HG03045 (cell line): ENCODE data around the gene NACC1.

Source experiments
- ATAC-seq: cut with Tn5 transposase; IDR thresholded peaks from one replicate; pipeline ENCODE4 v1.9.1; 2021; ENCODE audit warnings: mild to moderate bottlenecking, moderate library complexity; ENCODE audit not compliant: unreplicated experiment

The NACC1 gene

DNA sequence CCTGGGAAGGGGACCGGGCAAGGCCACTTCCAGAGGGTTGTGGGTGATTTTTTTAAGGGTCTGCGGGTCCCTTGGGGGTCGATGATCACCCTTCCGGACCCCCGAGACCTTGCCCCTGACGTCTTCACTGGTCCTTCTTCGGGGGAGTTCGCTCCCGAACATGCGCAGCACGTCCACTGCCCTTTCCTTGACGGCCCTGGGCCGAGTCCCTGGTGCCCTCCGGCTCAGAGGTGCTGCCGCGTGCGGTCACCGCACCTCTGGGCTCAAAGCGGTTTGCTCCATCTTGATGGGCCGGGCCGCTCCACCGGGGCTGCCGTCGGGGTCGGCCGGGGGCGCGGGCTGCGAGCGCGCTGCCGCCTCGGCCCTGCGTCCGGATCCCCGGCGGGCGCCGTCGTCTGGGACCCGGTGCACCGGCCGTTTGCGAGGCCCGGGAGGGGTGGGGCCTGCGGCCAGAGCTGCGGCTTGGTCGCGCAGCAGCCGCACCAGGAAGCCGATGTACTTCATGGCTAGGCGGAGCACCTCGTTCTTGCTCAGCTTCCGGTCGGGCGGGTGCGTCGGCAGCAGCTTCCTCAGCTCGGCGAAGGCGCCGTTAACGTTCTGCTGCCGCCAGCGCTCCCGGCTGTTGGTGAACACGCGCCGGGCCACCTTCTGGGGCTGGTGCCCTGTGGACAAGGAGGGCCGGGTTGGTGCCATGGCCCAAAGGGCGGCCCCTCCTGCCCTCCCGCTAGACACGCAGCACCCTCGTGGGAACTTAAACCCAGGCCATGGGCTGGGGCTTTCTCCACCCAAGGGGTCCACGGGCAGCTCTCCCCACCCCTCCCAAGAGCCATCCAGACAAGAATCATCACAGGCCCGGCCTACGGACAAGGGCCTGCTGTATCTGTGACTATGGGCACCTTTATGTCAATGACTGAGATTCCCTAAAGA, 18.7 kb upstream of the NACC1 start:
- ATAC-seq = no peak

DNA sequence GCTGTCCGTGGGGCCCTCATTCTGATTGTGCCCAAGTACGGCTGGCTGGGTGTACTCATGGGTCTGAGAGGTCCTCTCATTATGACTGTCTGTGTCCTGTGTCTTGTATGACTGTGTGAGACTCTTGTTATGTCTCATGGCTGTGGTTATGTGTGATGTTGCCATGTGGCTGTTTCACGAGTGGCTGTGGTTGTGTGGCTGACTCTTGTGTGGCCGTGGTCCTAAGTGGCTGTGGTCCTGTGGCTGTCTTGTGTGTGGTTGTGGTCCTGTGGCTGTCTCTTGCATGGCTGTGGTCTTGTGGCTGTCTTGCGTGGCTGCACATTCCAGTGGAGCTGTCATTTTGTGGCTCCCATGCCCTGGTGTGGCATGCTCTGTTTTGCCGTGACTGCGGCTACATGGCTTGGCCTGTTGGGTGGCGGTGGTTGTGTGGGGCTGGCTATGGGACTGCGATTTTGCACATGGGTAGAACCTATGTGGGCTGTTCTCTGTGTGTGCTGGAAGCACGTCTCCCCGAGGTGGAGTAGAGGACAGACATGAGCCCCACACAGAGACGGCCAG, 18.0 kb upstream of the NACC1 start:
- no peak for ATAC-seq

DNA sequence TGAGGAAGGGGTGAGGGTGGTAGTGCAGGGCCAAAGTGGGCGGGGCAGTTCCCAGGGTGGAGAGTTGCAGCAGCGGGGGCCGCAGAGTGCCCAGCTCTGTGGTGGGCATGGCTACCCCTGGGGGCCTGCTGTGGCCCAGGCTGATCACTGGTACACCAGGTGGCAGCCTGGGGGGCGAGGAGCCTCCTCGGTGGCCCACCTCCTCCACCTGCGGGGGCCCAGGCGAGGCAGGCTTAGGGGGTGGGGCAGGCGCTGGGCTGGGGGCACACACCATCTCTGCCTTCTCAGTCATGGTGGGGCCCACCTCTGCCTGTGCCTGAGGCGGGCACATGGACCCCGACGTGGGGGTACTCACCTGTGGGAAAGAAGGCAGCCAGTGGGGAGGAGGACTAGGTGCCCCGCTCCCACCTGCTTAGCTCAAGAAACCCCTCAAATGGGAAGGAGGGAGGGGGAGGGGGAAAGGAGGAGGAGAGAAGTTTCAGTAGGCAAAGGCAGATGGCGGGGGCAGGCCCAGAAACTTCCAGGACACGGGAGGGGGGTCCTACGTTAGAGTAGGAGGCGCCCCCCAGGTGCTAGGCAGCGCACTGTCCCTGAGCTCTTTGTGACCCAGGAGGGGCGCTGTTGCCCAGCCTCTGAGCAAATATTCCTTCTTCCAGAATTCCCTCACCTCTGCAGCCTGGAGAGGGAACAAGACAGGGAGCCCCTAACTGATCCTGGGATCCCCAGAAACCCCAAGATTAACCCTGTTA, 17.0 kb upstream of the NACC1 start:
- ATAC-seq = no peak

DNA sequence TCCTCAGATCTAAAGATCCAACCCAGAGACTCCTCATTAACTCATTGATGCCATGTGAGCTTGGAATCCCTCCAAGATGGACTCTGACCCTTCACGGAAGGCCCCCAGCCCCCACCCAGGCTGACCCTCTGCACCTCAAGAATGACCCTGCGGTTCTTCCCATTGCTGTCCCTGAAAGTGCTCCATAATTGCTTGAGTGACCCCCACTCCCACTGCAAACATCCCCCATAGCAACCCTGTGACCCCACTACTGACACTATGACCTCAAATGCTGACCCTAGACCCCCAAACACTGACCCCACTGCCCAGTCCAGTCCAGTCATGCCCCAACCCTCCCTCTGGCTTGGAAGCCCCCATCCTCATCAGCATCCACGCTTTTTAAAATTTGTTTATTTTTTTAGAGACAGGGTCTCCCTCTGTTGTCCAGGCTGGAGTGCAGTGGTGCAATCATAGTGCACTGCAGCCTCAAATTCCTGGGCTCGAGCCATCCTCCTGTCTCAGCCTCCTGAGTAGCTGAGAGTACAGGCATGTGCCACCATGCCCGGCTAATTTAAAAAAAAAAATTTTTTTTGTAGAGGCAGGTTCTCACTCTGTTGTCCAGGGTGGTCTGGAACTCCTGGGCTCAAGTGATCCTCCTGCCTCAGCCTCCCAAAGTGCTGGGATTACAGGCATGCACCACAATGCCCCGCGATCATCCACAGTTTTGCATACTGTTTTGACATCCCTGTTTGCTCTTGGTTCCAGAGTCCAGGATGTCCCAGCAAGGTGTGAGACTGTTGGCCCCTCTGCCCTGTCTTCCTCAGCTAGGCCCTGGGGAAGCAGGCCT, 16.3 kb upstream of the NACC1 start:
- ATAC-seq = no peak

DNA sequence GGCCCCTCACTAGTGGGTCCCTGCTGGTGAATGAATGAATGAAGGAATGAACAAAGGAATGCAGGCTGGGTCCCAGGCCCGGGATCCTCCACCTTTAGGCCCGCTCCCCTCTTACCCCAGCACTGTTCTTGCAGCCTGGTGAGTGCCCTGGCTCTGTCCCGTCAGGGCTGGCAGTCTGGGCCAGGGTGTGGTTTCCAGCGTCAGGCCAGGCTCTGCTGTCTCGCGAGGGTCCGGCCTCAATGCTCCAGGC, 15.7 kb upstream of the NACC1 start:
- no peak for ATAC-seq

DNA sequence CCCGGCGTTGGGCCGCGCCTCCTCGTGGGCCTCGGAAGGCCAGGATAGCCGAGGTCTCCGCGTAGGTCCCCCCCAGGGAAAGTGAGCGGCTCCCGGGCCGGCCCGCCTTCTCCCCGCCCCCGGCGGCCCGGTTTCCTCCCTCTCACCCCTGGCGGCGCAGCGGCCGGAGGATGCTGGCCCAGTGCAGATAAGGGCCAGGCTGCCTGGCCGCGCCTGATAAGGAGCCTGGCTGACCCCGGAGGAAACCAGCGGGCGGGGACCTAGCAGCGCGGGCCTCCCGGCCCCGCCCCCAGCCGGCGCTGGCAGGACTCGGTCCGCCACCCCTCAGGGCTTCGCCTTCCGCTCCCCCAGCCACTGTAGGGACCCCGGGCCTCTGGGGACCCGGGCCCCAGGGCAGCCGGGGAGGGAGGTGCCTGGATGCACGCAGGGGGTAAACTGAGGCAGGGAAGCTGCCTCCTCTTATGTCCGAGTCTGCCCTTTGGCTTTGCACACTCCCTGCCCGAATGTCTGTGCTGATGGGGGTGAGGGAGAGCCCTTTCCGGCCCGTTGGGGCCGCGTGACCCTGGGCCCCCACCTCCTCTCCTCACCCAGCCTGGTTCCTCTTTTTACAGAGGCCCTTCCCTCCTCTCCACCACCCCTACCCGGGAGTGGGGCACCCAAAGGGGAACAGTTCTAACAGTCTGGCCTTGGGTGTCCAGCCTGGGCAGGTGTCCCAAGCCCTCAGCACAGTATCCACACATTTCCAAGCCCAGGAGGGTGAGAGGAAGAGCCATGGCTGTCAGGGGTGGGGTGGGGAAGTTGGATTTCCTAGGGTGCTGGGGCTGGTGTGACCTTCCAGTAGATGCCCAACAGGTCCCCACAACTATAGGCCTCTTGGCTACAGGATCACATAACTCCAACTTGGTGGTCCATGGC, 15.1 kb upstream of the NACC1 start, which contains the start of gene LYL1:
Gene LYL1, minus strand, starts transcription at position 193 of the 915 bp plus-strand sequence. CDS start 1,687 bp downstream, outside the sequence.
- no peak for ATAC-seq

DNA sequence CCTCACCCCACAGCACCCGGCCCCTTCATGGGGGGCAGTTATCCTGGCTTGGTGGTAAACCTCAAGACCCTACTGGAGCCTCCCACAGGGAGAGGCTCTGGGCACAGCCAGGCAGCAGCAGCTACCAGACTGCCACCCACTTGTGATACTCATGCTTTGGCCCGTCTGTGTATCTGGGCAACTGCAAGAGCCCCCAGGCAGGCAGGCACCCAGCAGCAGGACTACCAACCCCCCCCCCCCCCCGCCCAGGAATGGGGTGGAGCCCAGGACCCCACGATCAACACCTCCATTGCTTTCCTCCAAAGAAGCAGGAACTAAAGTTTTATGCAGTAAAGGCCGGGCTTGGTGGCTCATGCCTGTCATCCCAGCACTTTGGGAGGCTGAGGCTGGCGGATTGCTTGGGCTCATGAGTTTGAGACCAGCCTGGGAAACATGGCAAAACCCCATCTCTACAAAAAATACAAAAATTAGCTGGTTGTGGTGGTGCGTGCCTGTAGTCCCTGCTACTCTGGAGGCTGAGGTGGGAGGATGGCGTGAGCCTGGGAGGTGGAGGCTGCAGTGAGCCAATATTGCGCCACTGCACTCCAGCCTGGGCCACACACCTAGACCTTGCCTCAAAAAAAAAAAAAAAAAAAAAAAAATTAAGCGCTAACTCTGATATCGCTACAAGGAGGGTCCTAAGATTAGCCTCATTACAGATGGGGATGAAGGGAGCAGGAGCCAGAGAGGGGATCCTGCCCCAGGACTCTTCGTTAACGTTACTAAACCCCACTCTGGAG, 14.3 kb upstream of the NACC1 start:
- no peak for ATAC-seq

DNA sequence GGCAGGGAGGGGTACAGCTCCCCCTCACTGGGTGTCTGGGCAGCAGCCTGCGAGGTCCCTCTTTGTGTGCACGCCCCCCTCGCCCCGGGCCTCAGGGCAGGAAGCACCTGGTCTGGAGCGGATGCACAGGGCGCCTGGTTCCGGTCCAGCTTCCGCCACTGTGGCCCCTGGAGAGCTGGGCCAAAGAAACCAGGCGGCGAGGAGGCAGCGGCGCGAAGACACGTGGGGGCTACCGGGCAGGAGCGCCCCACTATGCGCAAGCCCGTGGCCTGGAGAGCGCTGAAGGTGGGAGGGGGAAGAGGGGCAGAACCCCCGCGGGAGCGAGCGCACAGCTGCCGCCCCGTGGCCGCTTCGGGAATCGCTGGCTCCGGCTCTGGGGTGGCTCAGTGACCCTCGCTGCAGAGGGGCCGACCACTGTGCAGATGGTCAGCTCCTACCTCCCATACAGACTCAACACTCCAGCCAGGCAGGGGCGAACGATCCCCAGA, 13.7 kb upstream of the NACC1 start:
- peak; percentile 31 for ATAC-seq

DNA sequence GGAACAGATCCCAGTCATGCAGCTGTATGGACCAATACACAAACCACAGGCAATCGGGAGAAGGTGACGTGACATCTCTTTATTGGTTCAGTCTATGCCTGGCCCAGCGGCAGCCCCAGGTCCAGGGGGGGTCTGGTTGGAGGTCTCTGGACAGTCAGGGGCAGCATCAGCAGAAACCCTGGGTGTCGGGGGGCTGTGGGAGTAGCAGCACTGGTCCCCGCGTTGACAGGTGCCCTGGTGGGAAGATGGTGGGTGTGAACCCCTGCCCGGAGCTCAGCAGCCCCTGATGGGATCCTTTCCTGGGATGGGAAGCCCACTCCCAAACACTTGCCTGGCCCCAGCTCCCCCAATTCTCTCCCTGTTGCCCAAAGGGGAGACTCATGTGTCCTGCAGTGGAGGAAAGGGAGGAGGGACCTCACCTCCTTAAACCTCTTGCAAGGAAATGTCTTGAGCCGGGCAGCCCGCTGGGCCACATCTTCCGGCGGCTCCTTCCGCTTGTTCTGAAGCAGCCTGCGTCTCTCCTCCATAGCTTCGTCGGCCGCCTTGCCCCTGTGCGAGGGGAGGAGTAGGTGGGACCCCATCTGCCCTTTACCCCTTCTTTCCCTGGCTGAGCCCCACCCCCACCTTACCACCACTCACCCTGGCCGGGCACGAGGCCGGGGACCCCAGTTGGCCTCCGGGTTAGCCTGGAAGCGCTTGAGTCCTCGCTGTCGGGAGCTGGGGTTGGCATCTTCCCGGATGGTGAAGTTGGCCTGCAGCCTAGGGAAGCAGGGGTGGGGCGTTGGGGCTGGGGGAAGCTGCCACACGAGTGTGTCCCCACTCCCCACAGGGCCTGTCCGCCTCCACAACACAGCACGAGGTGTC, 13.0 kb upstream of the NACC1 start:
- ATAC-seq = no peak

DNA sequence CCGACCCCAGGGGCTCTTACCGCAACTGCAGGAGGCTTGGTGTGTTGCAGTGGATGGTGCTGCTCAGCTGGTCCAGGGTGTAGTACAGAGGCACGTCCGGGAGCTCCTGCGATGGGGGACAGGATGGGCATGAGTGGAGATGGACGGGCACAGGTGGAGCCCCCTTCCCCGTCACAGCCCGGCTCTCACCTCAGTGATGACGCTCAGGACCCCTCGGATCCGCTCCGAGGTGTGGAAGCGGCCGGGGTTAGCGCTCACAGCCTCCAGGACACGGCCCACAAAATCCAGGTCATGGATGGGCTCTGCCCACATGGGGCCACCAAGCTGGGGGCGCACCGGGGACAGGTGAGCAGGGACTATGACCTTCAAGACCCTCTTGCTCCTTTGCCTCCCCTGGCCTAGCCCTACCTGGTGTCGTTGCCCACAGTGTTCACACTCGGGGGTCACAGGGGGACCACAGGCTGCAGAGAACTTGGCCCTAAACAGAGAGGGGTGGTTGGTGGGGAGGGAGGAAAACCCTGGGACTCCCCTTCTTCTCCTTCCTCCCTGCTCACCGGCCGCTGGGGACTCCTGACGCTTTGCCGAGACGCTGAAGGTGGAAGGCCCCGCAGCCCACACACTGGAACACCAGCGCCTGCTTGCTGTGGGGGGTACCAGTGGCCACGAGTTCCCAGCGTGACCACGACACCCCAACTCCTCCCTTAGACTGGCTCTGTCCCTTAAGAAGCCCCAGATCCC, 8.5 kb upstream of the NACC1 start:
- ATAC-seq = no peak

DNA sequence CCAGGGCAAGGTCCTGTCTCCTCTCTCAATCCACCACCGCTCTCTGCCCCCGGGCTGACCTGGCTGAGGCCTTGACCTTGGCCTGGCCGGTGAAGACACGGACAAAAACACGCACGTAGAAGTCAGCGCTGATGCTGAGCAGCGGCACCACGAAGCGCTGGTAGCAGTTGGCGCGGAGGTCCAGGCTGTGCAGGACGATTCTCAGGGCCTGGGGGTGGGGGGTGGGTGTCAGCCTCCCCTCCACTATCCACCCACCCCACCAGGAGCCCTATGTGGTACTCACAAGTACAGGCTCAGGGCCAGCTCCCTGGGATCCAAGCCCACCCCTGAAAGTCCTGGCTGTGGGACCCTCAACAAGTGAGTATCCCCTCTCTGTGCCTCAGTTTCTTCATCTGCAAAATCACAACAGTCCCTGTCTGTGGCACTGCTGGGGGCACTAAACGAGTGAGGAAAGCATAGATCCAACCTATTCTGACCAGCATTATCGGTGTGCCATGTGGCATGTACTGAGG, 7.9 kb upstream of the NACC1 start:
- no peak for ATAC-seq

DNA sequence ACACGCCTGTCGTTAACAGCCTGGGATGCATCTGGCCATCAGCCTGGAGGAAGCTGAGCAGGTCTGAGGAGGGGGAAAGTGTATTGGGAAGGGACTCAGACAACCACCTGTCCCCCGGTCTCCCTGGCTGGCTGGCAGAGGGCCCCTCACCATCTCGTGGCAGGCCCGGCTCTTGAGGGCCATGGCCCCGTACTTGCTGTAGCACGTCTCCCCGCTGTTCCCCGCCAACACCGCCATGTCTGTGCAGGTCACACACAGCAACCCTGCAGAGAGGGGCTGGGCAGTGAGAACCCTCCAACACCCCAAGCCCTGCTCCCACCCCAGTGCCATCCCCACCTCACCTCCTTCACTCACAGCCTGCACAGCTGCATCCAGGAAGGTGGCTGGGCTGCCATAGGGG, 5.5 kb upstream of the NACC1 start:
- no peak for ATAC-seq

DNA sequence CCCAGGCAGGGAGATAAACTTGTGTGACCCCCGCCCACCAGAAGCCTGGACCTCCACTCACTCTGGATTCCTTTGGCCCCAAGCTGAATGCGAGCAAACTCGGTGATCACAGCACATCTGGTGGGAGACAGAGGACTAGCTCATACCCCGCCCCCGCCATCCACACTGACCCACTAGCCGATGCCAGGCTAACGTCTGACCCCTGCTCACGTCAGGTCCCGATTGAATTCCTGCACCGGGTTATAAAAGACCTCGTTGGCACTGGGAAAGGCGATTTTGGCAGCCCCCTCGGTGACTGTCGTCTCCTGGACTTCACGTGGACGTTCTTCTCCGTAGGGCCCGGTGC, 2.2 kb upstream of the NACC1 start:
- no peak for ATAC-seq

DNA sequence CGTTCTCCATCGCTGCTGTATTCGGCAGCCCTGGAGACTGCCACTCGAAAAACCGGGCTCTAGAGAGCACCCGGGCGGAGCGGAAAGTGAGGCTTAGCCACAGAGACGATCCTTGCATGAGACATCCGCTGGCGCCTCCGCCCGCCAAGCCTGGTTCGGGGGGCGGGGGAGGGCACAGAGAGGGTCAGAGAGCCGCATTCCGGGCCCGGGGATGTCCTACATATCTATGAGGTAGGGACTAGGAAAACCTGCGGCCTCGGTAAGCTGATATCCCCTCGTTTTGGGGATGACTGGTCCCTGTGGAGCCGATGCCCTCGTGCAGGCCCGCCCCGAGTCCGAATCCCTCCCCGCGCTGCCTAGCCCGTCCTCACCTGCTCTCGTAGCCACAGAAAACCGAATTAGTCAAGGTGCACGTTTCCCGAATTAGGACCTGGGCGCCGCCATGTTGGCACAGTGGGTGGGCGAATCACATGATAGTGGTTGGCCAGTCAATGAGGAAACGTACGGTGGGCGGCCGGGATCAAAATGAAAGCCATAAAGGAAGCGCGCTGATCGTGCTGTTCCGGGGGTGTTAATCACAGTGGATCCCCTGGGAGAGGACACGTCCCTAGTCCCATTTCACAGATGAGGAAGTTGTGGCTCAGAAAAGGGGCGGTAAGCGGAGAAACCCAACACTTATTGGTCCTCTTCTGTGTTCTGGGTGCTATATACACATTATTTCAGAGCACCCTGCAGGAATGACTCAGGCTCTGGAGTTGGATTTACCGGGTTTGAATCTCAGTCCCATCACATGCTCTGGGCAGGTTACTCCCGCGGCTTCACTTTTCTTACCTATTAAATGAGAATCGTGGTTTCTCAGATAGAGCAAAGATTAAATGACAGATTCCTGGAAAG, 1.5 kb upstream of the NACC1 start, which contains the start of gene TRMT1:
Gene TRMT1, minus strand, starts transcription at position 459 of the 894 bp plus-strand sequence. Its CDS starts 341 bp downstream, at position 118.
- ATAC-seq = peak; percentile 48

DNA sequence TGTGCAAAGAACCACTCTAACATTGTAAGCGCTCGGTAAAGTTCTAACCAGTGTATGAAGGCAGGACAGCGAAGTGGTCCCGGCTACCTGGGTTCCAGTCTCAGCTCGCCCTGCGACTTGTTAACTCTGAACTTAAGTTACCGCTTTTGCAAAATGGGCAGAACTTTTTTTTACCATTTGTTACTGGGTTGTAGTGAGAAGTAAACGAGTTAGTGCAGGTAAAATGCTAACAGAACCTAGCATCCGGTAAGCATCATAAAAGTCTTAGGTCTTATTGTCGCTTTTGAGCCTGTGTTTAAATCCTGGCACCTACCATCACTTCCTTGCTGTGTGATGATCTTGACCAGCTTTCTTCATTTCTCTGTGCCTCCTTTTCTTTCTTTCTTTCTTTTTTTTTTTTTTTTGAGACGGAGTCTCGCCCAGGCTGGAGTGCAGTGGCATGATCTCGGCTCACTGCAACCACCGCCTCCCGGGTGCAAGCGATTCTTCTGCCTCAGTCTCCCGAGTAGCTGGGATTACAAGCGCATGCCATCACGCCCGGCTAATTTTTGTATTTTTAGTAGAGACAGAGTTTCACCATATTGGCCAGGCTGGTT, 790 bp upstream of the NACC1 start:
- ATAC-seq = no peak
